ENCODE measurements around the gene DLGAP3. TPM values are rescaled to one million over a fixed set of nuclear protein-coding genes. Genes with fewer than 3 reads are reported as not detected.
A peak's percentile ranks its signal among the peaks of the same experiment; 100 is the strongest.

Gene DLGAP3
- total RNA-seq, 2 experiments from 2014 or later, result 0.45 to 0.55 TPM

GRCh38 chr1:34884536-34884935, 44.9 kb downstream of the DLGAP3 start:
- no peak for DNase-seq

GRCh38 chr1:34879230-34879629, 50.2 kb downstream of the DLGAP3 start:
- POLR2A ChIA-PET, result no interaction called here
- Mint-ChIP-seq H3K9me3 (no peaks in the 10 kb centered on the region), H3K27ac (no peak overlapping the region), H3K4me1 (no peaks in the 10 kb centered on the region), H3K36me3 (no peaks in the 10 kb centered on the region), H3K27me3 (peaks cover 48% of the 10 kb centered on the region), H3K4me3 (no peak overlapping the region)
- no peak for ATAC-seq (ENCODE audit: low read depth)
- no peak for DNase-seq

More at GRCh38 chr1:34884536-34884935, 44.9 kb downstream of the DLGAP3 start:
- Mint-ChIP-seq H3K27ac (no peak overlapping the region), H3K4me3 (no peak overlapping the region), H3K4me1 (peaks cover 3% of the 10 kb centered on the region), H3K27me3 (peaks cover 55% of the 10 kb centered on the region), H3K9me3 (no peaks in the 10 kb centered on the region), H3K36me3 (no peaks in the 10 kb centered on the region)
- ATAC-seq (ENCODE audit: low read depth), result no peak
- POLR2A ChIA-PET, result no interaction called here

GRCh38 chr1:34876406-34876805, 53.0 kb downstream of the DLGAP3 start:
- Mint-ChIP-seq H3K4me1 (peaks cover 3% of the 10 kb centered on the region), H3K36me3 (no peaks in the 10 kb centered on the region), H3K9me3 (no peaks in the 10 kb centered on the region), H3K27ac (no peak overlapping the region), H3K27me3 (peaks cover 56% of the 10 kb centered on the region), H3K4me3 (no peak overlapping the region)
- POLR2A ChIA-PET, result no interaction called here
- ATAC-seq (ENCODE audit: low read depth) (no peak), DNase-seq (no peak)

- DNase-seq (no peak), ATAC-seq (ENCODE audit: low read depth) (no peak)
- Mint-ChIP-seq H3K27me3 (peaks cover 45% of the 10 kb centered on the region), H3K4me1 (peaks cover 7% of the 10 kb centered on the region), H3K4me3 (no peak overlapping the region), H3K36me3 (no peaks in the 10 kb centered on the region), H3K27ac (no peak overlapping the region), H3K9me3 (no peaks in the 10 kb centered on the region)
- POLR2A ChIA-PET, result no interaction called here
Measured at GRCh38 chr1:34874296-34874952, 55.0 kb downstream of the DLGAP3 start.

DNA sequence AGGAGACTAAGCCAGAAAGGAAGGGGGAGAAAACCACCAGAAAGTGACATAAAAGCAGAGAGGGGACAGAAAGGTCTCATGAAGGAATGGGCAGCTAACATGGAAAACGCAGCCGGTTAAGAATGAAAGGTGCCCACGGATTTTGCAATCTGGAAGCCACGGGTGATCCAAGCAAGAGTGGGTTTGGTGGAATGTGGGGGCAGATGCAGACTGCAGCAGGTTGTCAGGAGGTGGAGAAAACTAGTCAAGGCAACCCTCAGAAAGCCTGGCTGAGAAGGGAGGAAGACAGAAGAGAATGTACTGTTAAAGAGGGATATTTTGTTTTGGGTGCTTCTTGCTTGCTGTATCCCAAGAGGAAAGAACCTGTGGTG, 57.3 kb downstream of the DLGAP3 start:
- DNase-seq (no peak), ATAC-seq (ENCODE audit: low read depth) (no peak)
- H3K4me3 Mint-ChIP-seq, result no peak overlapping the region
- POLR2A ChIA-PET, result no interaction called here
- H3K9me3 Mint-ChIP-seq, result no peaks in the 10 kb centered on the region
- H3K36me3 Mint-ChIP-seq, result no peaks in the 10 kb centered on the region
- H3K27me3 Mint-ChIP-seq, result peaks cover 40% of the 10 kb centered on the region
- no peak overlapping the region for H3K27ac Mint-ChIP-seq
- peaks cover 7% of the 10 kb centered on the region for H3K4me1 Mint-ChIP-seq

DNA sequence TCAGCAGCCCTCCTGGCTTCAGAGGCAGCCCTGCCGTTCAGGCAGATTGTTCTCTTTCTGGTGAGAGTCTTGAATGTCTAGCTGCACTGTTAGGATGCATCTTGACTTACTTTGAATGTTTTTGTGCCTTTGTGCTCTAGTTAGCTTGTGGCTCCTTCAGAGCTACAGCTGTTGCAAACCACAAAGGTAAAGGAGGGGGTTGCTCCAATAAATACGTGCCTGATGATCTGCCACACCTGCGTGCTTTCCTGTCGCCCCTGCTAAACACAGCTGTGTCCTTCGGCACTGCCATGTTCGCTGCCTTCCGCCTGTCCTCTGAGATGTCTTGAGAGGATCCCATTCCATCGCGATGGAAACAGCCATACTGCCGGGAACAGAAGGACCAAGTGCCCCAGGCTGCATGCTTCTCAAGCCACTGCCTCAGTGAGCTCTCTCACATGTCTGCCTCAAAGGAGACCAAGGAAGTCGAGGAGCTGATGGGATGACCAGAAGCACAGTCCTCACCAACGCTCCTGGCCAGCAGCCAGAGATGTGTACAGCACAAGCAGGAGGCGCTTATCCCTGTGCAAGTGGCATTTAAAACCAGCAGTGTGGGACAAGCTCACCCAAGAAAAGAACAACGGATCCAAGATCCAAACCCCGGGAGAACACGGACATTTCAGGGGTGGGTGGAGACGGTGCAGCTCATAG, 57.9 kb downstream of the DLGAP3 start:
- POLR2A ChIA-PET, result no interaction called here
- Mint-ChIP-seq H3K27ac (no peak overlapping the region), H3K36me3 (no peaks in the 10 kb centered on the region), H3K4me1 (peaks cover 10% of the 10 kb centered on the region), H3K27me3 (peaks cover 40% of the 10 kb centered on the region), H3K9me3 (no peaks in the 10 kb centered on the region), H3K4me3 (no peak overlapping the region)
- DNase-seq (no peak), ATAC-seq (ENCODE audit: low read depth) (no peak)

DNA sequence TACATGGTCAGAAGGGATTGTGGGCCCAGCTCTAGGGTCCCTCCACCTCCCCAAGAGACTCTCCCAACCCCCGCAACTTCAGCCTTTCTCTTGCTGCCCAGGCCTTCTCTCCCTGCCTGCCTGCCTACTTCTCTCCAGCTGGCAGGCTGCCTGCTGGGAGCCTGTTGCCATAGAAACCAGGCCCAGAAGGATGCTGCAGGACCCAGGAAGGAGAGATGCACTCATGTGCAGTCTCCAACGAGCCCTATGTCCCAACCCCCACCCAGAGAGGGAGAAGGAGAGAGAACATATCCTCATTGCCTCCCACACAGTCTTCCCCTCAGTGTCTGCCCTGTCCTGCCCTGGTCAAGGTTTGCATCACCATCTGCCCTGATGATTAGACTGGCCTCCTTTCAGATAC, 59.1 kb downstream of the DLGAP3 start:
- no peak overlapping the region for H3K4me3 Mint-ChIP-seq
- DNase-seq, result no peak

GRCh38 chr1:34869760-34870159, 59.7 kb downstream of the DLGAP3 start:
- DNase-seq (no peak), ATAC-seq (ENCODE audit: low read depth) (no peak)
- H3K4me1 Mint-ChIP-seq, result peaks cover 12% of the 10 kb centered on the region
- POLR2A ChIA-PET, result no interaction called here
- H3K27ac Mint-ChIP-seq, result no peak overlapping the region
- H3K4me3 Mint-ChIP-seq, result no peak overlapping the region
- no peaks in the 10 kb centered on the region for H3K36me3 Mint-ChIP-seq
- peaks cover 29% of the 10 kb centered on the region for H3K27me3 Mint-ChIP-seq
- no peaks in the 10 kb centered on the region for H3K9me3 Mint-ChIP-seq

More for the DNA sequence above, 59.1 kb downstream of the DLGAP3 start:
- no peak overlapping the region for H3K27ac Mint-ChIP-seq
- H3K36me3 Mint-ChIP-seq, result no peaks in the 10 kb centered on the region
- POLR2A ChIA-PET, result no interaction called here
- peaks cover 35% of the 10 kb centered on the region for H3K27me3 Mint-ChIP-seq
- ATAC-seq (ENCODE audit: low read depth), result no peak
- peaks cover 10% of the 10 kb centered on the region for H3K4me1 Mint-ChIP-seq
- no peaks in the 10 kb centered on the region for H3K9me3 Mint-ChIP-seq

DNA sequence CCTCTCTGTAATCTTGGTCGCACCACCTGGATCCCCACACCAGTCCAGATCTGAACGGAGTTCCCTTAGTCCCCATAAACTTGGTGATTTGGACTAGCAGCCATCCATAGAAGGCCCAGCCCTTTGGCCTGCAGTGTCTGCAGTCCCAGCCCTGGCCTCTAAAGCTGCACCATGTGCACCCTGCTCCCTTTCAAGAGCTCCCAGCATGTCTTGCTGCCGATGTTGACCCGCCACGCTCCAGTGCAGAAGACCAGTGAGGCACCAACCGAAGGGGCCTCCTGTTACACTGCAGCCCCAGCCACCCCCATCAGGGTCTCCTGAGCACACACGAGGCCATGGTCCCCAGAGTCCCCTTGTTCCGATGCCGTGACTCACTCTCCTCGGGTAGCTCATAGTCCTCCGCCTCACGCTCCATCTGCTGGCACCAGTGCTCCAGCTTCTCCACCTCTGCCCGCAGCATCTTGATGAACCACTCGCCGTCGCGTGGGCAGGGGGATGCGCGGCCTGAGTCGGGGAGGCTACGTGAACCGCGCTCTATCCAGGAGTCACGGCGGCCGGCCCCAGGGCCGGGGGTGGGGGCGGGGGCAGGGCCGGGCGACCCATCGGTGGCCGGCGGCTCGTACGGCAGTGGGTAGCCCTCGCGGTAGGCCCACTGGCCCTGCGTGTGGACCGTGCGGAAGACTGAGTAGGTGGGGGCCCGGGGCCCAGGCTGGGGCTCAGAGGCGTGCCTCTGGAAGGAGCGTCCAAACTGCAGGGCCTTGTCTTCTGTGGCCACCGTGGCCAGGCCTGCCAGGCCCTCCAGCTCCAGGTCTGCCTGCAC, 61.0 kb downstream of the DLGAP3 start:
- POLR2A ChIA-PET, result interaction anchor here (1.1 kb wide), 1 partner anchor 9 kb away, joined by 4 read pairs; the partner anchor contains the start of gene SMIM12
- DNase-seq (no peak), ATAC-seq (ENCODE audit: low read depth) (no peak)
- Mint-ChIP-seq H3K4me1 (peaks cover 24% of the 10 kb centered on the region), H3K27me3 (peaks cover 21% of the 10 kb centered on the region), H3K36me3 (no peaks in the 10 kb centered on the region), H3K4me3 (no peak overlapping the region), H3K9me3 (no peaks in the 10 kb centered on the region), H3K27ac (no peak overlapping the region)

DNA sequence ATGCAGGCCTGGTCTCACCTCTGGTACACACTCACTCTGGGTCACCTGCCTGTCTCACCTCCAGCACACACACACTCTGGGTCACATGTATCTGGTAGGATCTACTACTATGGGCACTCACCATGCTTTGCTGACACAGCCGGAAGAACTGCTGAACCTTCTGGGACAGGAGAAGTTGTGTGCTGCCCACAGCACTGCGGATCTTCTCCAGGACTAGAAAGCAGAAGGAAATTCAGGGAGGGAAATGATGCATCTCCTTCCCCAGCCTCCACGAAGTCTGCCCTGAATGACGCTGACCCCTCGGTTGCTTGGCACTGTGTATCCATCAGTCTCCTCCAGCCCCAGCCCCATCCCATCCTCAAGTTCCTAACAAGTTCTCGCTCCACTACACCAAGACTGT, 62.0 kb downstream of the DLGAP3 start:
- H3K4me1 Mint-ChIP-seq, result peaks cover 35% of the 10 kb centered on the region
- H3K36me3 Mint-ChIP-seq, result peaks cover 4% of the 10 kb centered on the region
- POLR2A ChIA-PET, result interaction anchor here (1.3 to 1.5 kb wide), 2 partner anchors 15 to 118 kb away, joined by 8 read pairs; partner anchors contain the start of gene TMEM35B
- H3K27ac Mint-ChIP-seq, result no peak overlapping the region
- ATAC-seq (ENCODE audit: low read depth) (no peak), DNase-seq (no peak)
- H3K27me3 Mint-ChIP-seq, result peaks cover 12% of the 10 kb centered on the region
- no peaks in the 10 kb centered on the region for H3K9me3 Mint-ChIP-seq
- peak overlapping the region; percentile 18 for H3K4me3 Mint-ChIP-seq

- POLR2A ChIA-PET, result interaction anchor here (0.8 to 4.6 kb wide), 7 partner anchors 9 to 326 kb away, joined by 3 to 17 read pairs (median 5); partner anchors contain the start of genes SFPQ, TMEM35B, ZMYM1 and ZMYM6
- ATAC-seq (ENCODE audit: low read depth) (peak; percentile 3), DNase-seq (no peak)
- peaks cover 6% of the 10 kb centered on the region for H3K27me3 Mint-ChIP-seq
- no peaks in the 10 kb centered on the region for H3K9me3 Mint-ChIP-seq
- H3K36me3 Mint-ChIP-seq, result peaks cover 4% of the 10 kb centered on the region
- peak overlapping the region; percentile 79 for H3K4me3 Mint-ChIP-seq
- no peak overlapping the region for H3K27ac Mint-ChIP-seq
- H3K4me1 Mint-ChIP-seq, result peaks cover 36% of the 10 kb centered on the region
Measured at GRCh38 chr1:34866762-34867109, 62.7 kb downstream of the DLGAP3 start.

DNA sequence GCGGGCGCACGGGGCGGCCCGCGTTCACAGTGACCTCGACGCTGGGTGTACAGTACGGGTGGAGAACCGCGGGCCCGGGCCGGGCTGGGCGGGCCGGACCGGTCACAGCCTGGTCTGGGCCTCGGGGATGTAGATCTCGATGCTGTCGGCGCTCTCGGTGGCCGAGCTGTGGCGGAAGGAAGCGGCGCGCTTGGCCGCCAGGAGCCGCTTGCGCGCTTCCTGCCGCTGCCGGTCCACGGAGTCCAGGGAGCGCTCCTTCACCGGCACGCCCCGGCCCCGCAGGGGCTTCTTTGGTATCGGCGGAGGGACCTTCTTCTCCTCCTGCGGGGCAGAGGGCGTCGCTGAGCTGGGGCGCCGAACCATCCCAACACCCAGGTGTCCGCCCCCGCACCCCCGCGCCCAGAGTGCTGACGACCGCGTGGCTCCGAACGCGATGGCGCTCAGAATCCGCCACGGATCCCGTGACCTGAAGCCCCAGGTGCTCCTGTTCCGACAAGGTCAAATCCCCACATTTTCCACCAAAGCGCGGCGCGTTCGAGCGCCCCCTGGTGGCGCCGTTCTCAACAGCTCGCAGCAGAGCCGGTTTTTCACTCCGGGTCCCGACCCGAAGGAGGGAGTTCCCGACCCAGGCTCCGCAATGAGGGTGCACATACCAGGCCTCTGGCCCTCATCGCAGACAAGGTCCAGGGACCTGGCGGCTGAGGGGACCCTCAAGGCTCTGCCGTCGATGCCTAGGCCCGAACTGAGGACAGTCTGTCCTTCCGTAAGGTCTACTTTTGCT, 63.3 kb downstream of the DLGAP3 start:
- POLR2A ChIA-PET, result interaction anchor here (0.6 to 4.6 kb wide), 8 partner anchors 9 to 327 kb away, joined by 3 to 17 read pairs (median 4); partner anchors contain the start of genes SFPQ, TMEM35B, ZMYM1 and ZMYM6
- peaks cover 1% of the 10 kb centered on the region for H3K27me3 Mint-ChIP-seq
- peak; percentile 94 for DNase-seq

DNA sequence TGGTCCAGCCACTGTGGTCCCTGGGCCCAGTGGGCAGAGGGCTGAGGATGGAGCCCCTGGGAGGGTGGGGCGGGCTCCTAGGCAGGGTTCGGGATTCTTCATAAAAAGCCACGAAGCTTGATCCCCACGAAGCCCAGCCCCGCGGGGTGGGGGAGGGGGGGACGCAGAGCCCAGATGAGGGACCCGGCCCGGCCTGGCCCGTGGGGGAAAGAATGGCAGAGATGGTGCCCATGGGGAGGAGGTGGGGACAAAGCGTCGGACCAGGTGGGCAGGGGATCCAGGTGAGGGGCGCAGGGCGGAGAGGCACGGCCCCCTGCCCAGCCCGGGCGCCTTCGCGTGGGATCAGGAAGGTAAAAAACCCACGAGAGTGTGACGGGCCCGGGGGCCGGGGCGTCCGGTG, 63.9 kb downstream of the DLGAP3 start:
- H3K4me1 Mint-ChIP-seq, result peaks cover 28% of the 10 kb centered on the region
- H3K27me3 Mint-ChIP-seq, result no peaks in the 10 kb centered on the region
- POLR2A ChIA-PET, result interaction anchor here (4.6 kb wide), 1 partner anchor 327 kb away, joined by 17 read pairs; the partner anchor contains the start of gene SFPQ
- no peaks in the 10 kb centered on the region for H3K9me3 Mint-ChIP-seq
- ATAC-seq (ENCODE audit: low read depth) (no peak), DNase-seq (no peak)
- peak overlapping the region; percentile 47 for H3K4me3 Mint-ChIP-seq
- H3K27ac Mint-ChIP-seq, result peak overlapping the region; percentile 48
- H3K36me3 Mint-ChIP-seq, result peaks cover 4% of the 10 kb centered on the region

More for the DNA sequence above, 63.3 kb downstream of the DLGAP3 start:
- Mint-ChIP-seq H3K27ac (peak overlapping the region; percentile 83), H3K4me3 (peak overlapping the region; percentile 79), H3K36me3 (peaks cover 4% of the 10 kb centered on the region), H3K9me3 (no peaks in the 10 kb centered on the region), H3K4me1 (peaks cover 30% of the 10 kb centered on the region)
- peak; percentile 58 for ATAC-seq (ENCODE audit: low read depth)
